Activated T-helper 1 cell treated with anti-CD3 and anti-CD28 coated beads, Interleukin-12 subunit alpha, Interleukin-12 subunit beta, Interleukin-2, Interleukin-4 antibody, amounts not matched to agents 30 ng/mL and 10 ng/mL and 1 ng/mL, durations not matched to agents 14 hours and 24 hours and 36 hours (primary cell): ENCODE data around the gene ARMC9. TPM values are rescaled to one million over a fixed set of nuclear protein-coding genes. Genes with fewer than 3 reads are reported as not detected.

Experiments
- DNase-seq: peaks from one replicate; pipeline ENCODE4 v3.0.0; 2021; ENCODE audit warnings: low spot score
- H3K27ac Mint-ChIP-seq: one replicate; pipeline ENCODE4 v1.8.0; 2021; ENCODE audit warnings: mild to moderate bottlenecking, mixed read lengths
- H3K27me3 Mint-ChIP-seq: one replicate; pipeline ENCODE4 v1.8.0; 2022; ENCODE audit warnings: mild to moderate bottlenecking, moderate library complexity, mixed read lengths; ENCODE audit not compliant: insufficient read depth
- H3K36me3 Mint-ChIP-seq: one replicate; pipeline ENCODE4 v1.8.0; 2021; ENCODE audit warnings: low read depth, mixed read lengths
- H3K4me1 Mint-ChIP-seq: one replicate; pipeline ENCODE4 v1.8.0; 2021; ENCODE audit warnings: low read depth, mixed read lengths
- H3K4me3 Mint-ChIP-seq: one replicate; pipeline ENCODE4 v1.8.0; 2021; ENCODE audit warnings: mild to moderate bottlenecking, moderate library complexity, mixed read lengths
- H3K9me3 Mint-ChIP-seq: one replicate; pipeline ENCODE4 v1.8.0; 2021; ENCODE audit warnings: mixed read lengths
- intact Hi-C: fragments of 100-400 bp; cut with micrococcal nuclease; formaldehyde crosslinking; loops from one replicate; pipeline ENCODE4 v1.15.1; 2024
- total RNA-seq: library from RNA; stranded (reverse); gene quantifications from 2 replicates; pipeline ENCODE4 v1.2.3, GENCODE V29; 2022

Gene ARMC9
- total RNA-seq, 1 donor from 2014 or later = 3.8 TPM

GRCh38 chr2:231356466-231356844 lies 158.0 kb downstream of the ARMC9 start:
- intact Hi-C loops = no loop called here
- H3K4me1 Mint-ChIP-seq = no peaks in the 10 kb centered on the region
- no peak overlapping the region for H3K27ac Mint-ChIP-seq
- no peaks in the 10 kb centered on the region for H3K9me3 Mint-ChIP-seq
- H3K36me3 Mint-ChIP-seq = no peaks in the 10 kb centered on the region
- no peak overlapping the region for H3K4me3 Mint-ChIP-seq
- peaks cover 5% of the 10 kb centered on the region for H3K27me3 Mint-ChIP-seq
- no peak for DNase-seq

DNA sequence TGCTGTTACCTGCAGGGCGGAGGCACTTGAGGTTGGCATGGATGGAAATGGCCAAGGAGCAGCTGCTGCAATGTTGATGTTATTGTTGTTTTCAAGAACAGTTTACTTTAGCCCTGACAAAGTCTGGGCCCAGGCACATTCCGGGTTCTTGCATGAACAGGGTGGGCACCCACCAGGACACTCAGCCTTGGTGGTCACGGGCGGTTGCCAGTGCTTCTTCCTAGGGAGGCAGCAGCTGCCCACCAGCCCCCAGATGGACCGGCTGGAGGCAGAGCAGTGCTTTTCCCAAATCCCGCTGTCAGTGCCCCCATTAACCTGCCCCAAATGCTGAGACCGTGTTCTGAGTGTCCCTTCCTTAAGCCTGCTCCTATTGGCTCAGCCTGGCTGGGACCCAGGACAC lies 158.6 kb downstream of the ARMC9 start:
- H3K36me3 Mint-ChIP-seq = no peaks in the 10 kb centered on the region
- no peaks in the 10 kb centered on the region for H3K9me3 Mint-ChIP-seq
- DNase-seq = no peak
- no peak overlapping the region for H3K27ac Mint-ChIP-seq
- no peak overlapping the region for H3K4me3 Mint-ChIP-seq
- peaks cover 2% of the 10 kb centered on the region for H3K27me3 Mint-ChIP-seq
- intact Hi-C loops = no loop called here
- H3K4me1 Mint-ChIP-seq = no peaks in the 10 kb centered on the region

- Mint-ChIP-seq H3K4me3 (no peak overlapping the region), H3K36me3 (no peaks in the 10 kb centered on the region), H3K27me3 (peaks cover 2% of the 10 kb centered on the region), H3K4me1 (peaks cover 8% of the 10 kb centered on the region), H3K9me3 (no peaks in the 10 kb centered on the region), H3K27ac (no peak overlapping the region)
- intact Hi-C loops = no loop called here
- no peak for DNase-seq
Observed at GRCh38 chr2:231357931-231358330, 159.5 kb downstream of the ARMC9 start.

DNA sequence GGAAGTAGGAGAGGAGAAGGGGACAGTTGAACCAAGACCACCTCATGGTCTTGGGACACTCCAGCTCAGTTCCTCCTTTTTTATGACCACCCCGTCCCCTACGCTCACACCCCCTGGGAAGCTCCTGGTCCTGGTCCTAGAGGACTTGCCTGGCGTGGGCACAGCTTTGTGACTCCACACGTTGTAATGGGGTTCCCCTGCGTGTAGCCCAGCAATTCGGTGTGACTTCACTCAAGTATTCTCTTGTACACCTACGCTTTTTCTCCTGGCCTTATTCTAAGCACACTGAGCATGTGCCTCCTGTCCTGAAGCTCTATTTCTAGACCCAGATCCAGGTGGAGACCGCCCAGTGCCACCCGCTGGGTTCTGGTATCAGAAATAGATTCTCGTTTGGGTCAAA lies 161.0 kb downstream of the ARMC9 start:
- intact Hi-C loops = no loop called here
- DNase-seq = no peak
- no peaks in the 10 kb centered on the region for H3K9me3 Mint-ChIP-seq
- H3K27me3 Mint-ChIP-seq = peaks cover 2% of the 10 kb centered on the region
- no peak overlapping the region for H3K27ac Mint-ChIP-seq
- peaks cover 10% of the 10 kb centered on the region for H3K4me1 Mint-ChIP-seq
- no peaks in the 10 kb centered on the region for H3K36me3 Mint-ChIP-seq
- no peak overlapping the region for H3K4me3 Mint-ChIP-seq

GRCh38 chr2:231359948-231360347 lies 161.5 kb downstream of the ARMC9 start:
- no peak overlapping the region for H3K27ac Mint-ChIP-seq
- peaks cover 2% of the 10 kb centered on the region for H3K27me3 Mint-ChIP-seq
- intact Hi-C loops = no loop called here
- no peaks in the 10 kb centered on the region for H3K36me3 Mint-ChIP-seq
- DNase-seq = no peak
- no peaks in the 10 kb centered on the region for H3K9me3 Mint-ChIP-seq
- peaks cover 10% of the 10 kb centered on the region for H3K4me1 Mint-ChIP-seq
- no peak overlapping the region for H3K4me3 Mint-ChIP-seq

DNA sequence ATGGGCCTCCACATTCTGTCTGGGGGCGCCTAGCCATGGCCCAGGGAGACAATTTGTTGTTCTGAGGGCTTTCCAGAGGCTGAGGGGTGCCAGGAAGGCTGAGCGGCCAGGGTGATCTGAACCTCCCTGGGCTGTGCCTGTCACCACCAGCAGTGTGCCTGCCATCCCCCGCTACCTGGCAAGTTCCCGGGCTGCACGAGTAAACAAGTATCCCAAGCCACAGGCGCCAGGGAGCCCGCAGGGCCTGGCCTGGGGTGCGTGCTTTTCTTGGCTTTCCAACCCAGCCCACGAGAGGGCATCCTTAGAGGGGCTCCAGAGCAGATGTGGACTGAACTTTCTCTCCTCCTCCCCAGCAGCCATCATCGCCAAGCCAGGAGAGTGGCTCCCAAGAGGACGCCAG lies 162.0 kb downstream of the ARMC9 start:
- no peak overlapping the region for H3K4me3 Mint-ChIP-seq
- H3K27ac Mint-ChIP-seq = no peak overlapping the region
- H3K27me3 Mint-ChIP-seq = no peaks in the 10 kb centered on the region
- no peaks in the 10 kb centered on the region for H3K36me3 Mint-ChIP-seq
- H3K9me3 Mint-ChIP-seq = no peaks in the 10 kb centered on the region
- DNase-seq = no peak
- intact Hi-C loops = no loop called here
- H3K4me1 Mint-ChIP-seq = peaks cover 10% of the 10 kb centered on the region

- no peaks in the 10 kb centered on the region for H3K27me3 Mint-ChIP-seq
- no peak overlapping the region for H3K4me3 Mint-ChIP-seq
- intact Hi-C loops = no loop called here
- H3K9me3 Mint-ChIP-seq = no peaks in the 10 kb centered on the region
- H3K36me3 Mint-ChIP-seq = no peaks in the 10 kb centered on the region
- H3K27ac Mint-ChIP-seq = no peak overlapping the region
- no peak for DNase-seq
- H3K4me1 Mint-ChIP-seq = peaks cover 10% of the 10 kb centered on the region
Observed at GRCh38 chr2:231360881-231361371, 162.5 kb downstream of the ARMC9 start.

- Mint-ChIP-seq H3K9me3 (no peaks in the 10 kb centered on the region), H3K4me1 (peaks cover 10% of the 10 kb centered on the region), H3K27ac (no peak overlapping the region), H3K27me3 (no peaks in the 10 kb centered on the region), H3K4me3 (no peak overlapping the region), H3K36me3 (no peaks in the 10 kb centered on the region)
- intact Hi-C loops = no loop called here
- no peak for DNase-seq
Observed at GRCh38 chr2:231361701-231362554, 163.5 kb downstream of the ARMC9 start.

- Mint-ChIP-seq H3K9me3 (no peaks in the 10 kb centered on the region), H3K27me3 (no peaks in the 10 kb centered on the region), H3K4me3 (no peak overlapping the region), H3K4me1 (peaks cover 10% of the 10 kb centered on the region), H3K36me3 (no peaks in the 10 kb centered on the region), H3K27ac (no peak overlapping the region)
- DNase-seq = no peak
- intact Hi-C loops = no loop called here
Observed at GRCh38 chr2:231362555-231363184, 164.2 kb downstream of the ARMC9 start.

DNA sequence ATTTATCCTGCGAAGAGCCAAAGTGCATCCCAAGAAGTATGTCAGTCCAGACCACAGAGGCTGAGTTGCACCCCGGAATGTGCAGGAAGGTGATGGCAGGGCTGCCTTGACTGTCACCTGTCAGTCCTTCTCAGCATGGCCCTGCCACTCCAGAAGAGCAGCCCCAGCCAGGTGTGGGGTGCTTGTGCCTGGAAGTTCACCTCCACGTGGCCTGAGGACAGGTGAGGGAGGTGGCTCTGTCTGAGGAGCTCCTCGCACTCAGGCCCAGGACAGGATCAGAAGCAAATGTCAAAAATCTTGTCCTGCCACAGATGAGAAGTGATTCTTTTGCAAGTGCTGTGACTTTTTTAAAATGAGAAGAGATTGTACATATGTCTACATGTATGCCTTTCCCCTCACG lies 165.6 kb downstream of the ARMC9 start:
- H3K27ac Mint-ChIP-seq = no peak overlapping the region
- no peaks in the 10 kb centered on the region for H3K36me3 Mint-ChIP-seq

GRCh38 chr2:231364961-231365810 lies 166.8 kb downstream of the ARMC9 start:
- H3K9me3 Mint-ChIP-seq = no peaks in the 10 kb centered on the region
- H3K4me1 Mint-ChIP-seq = peaks cover 10% of the 10 kb centered on the region
- H3K27ac Mint-ChIP-seq = no peak overlapping the region
- H3K27me3 Mint-ChIP-seq = no peaks in the 10 kb centered on the region
- no peaks in the 10 kb centered on the region for H3K36me3 Mint-ChIP-seq
- no peak for DNase-seq
- intact Hi-C loops = no loop called here
- H3K4me3 Mint-ChIP-seq = no peak overlapping the region

More for the DNA sequence above, 165.6 kb downstream of the ARMC9 start:
- Mint-ChIP-seq H3K27me3 (no peaks in the 10 kb centered on the region), H3K4me1 (peaks cover 10% of the 10 kb centered on the region), H3K4me3 (no peak overlapping the region), H3K9me3 (no peaks in the 10 kb centered on the region)
- intact Hi-C loops = no loop called here
- no peak for DNase-seq

- Mint-ChIP-seq H3K9me3 (no peaks in the 10 kb centered on the region), H3K4me3 (no peak overlapping the region), H3K36me3 (no peaks in the 10 kb centered on the region), H3K4me1 (peaks cover 10% of the 10 kb centered on the region), H3K27ac (no peak overlapping the region), H3K27me3 (no peaks in the 10 kb centered on the region)
- DNase-seq = no peak
- intact Hi-C loops = no loop called here
Observed at GRCh38 chr2:231367178-231367577, 168.7 kb downstream of the ARMC9 start.
